Skeletal muscle satellite cell (primary cell): ENCODE measurements around the gene ASB3.

ENCODE experiments used
- H3K27me3 ChIP-seq: 2 replicates; pipeline ENCODE4 v1.7.0; 2013; ENCODE audit warnings: low read length; ENCODE audit not compliant: control insufficient read depth, insufficient read depth
- H3K36me3 ChIP-seq: 2 replicates; pipeline ENCODE4 v1.7.0; 2013; ENCODE audit warnings: mild to moderate bottlenecking, control low read depth, low read length; ENCODE audit not compliant: insufficient read depth
- H3K4me1 ChIP-seq: 2 replicates; pipeline ENCODE4 v1.7.0; 2013; ENCODE audit warnings: low read length; ENCODE audit not compliant: control insufficient read depth, insufficient read depth
- H3K4me2 ChIP-seq: 2 replicates; pipeline ENCODE4 v1.7.0; 2013; ENCODE audit warnings: mild to moderate bottlenecking, low read length
- H3K4me3 ChIP-seq: 2 replicates; pipeline ENCODE4 v1.7.0; 2013; ENCODE audit warnings: low read length
- H3K9ac ChIP-seq: 2 replicates; pipeline ENCODE4 v1.7.0; 2013; ENCODE audit warnings: mild to moderate bottlenecking, low read depth, low read length, moderate library complexity
- H3K9me3 ChIP-seq: replicated peaks from 2 replicates; pipeline ENCODE4 v1.7.0; 2013; ENCODE audit warnings: mild to moderate bottlenecking, control low read depth, low read length

Gene ASB3

GRCh38 chr2:53620981-53621380 lies 165.8 kb downstream of the ASB3 start:
- H3K4me2 ChIP-seq, result no peak overlapping the region
- no peaks in the 10 kb centered on the region for H3K36me3 ChIP-seq
- no peak overlapping the region for H3K9ac ChIP-seq

More at GRCh38 chr2:53620981-53621380, 165.8 kb downstream of the ASB3 start:
- H3K27me3 ChIP-seq, result no peaks in the 10 kb centered on the region
- no peaks in the 10 kb centered on the region for H3K4me1 ChIP-seq
- no peak overlapping the region for H3K4me3 ChIP-seq
- H3K9me3 ChIP-seq, result no peaks in the 10 kb centered on the region
